GM18505 (cell line): ENCODE measurements around the gene MORN1.
"Not testable (repeated sequence)": the region's sequence is repeated elsewhere in the genome, so short reads cannot be mapped to it uniquely, and the experiment has no call there.

ENCODE experiments used
- ATAC-seq: cut with Tn5 transposase; IDR thresholded peaks from one replicate; pipeline ENCODE4 v1.9.1; 2021; ENCODE audit not compliant: unreplicated experiment
- POLR2A ChIP-seq: IDR thresholded peaks from 4 replicates; pipeline ENCODE4 v1.6.1; 2011; ENCODE audit warnings: borderline replicate concordance; ENCODE audit not compliant: insufficient read depth, insufficient read length; ENCODE audit errors: extremely low read depth

The MORN1 gene

DNA sequence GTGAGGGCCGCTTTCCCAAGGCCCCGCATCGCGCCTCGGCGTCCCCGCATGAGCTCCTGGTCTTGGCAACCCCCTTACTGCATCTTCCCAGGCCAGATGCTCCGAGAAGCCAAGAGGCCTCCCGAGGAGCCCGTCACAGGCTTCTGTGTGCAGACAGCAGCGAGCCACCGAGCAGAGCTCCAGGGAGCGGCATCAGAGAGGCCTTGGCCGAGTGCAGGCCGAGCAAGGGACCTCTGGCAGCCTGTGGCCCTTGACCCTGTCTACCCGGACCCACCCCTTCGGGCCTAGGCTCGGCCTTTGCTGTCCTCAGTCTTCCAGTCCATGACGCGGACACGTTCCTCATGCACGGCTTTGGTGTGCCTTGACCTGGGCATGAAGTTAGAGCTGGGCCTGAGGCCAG lies 63.5 kb downstream of the MORN1 start:
- TF ChIP-seq POLR2A = no peak
- no peak for ATAC-seq

DNA sequence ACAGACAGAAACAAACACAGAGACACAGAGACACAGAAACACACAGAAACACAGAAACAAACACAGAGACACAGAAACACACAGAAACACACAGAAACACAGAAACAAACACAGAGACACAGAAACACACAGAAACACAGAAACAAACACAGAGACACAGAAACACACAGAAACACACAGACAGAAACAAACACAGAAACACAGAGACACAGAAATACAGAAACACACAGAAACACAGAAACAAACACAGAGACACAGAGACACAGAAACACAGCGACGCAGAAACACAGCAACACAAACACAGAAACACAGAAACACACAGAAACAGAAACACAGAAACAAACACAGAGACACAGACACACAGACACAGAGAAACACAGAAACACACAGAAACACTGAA lies 64.2 kb downstream of the MORN1 start:
- not testable (repeated sequence) for ATAC-seq

DNA sequence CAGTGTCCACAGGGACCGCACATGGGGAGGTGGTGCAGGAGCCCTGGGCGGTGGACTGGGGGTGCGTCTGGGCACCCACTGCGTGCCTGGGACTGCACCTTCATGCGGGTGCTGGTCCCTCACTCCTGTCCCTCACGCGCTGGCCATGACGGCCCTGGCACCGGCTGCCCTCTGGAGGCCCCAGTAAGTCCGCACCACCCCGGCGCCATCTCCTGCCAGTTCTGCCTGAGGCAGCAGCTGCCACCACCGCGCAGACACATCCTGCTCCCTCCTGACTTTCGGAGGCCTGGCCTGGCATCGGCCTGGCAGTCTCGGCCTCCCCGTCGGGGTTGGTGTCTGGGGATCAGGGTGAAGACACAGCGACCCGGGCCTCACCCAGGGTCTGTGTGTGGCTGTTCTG lies 64.8 kb downstream of the MORN1 start:
- TF ChIP-seq POLR2A = no peak
- no peak for ATAC-seq

DNA sequence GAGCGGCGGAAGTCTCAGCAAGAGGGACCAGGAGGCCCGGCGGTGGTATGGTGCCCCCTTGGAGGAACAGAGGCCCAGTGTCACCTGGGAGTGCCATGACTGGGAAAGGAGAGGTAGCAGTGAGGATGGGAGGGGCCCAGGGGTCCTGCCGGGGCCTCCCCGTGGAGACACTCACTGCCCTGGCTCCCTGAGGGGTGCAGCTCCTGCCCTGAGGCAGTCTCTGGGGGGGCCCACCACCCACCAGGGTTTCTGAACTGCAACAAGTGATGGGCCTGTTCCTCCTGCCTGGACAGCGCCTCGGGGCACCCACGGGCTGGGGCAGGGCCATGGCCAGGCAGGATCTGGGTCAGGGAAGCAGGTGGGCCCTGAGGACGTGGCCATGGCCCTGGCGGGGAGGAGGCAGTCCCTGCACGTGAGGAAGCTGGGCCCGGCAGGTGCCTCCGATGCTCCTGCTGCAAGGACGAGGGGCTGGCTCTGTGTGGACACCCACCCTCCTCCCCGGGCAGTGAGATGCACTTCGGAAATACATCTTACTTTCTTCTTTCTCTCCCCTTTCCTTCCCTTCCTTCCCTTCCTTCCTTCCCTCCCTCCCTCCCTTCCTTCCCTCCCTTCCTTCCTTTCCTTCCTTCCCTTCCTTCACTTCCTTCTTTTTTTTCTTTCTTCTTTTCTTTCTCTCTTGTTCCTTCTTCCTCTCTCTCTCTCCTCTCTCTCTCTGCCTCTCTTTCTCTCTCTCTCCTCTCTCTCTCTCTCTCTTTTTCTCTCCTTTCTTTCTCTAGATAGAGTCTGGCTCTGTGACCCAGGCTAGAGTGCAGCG lies 66.6 kb downstream of the MORN1 start:
- ATAC-seq = no peak
- no peak for TF ChIP-seq POLR2A

DNA sequence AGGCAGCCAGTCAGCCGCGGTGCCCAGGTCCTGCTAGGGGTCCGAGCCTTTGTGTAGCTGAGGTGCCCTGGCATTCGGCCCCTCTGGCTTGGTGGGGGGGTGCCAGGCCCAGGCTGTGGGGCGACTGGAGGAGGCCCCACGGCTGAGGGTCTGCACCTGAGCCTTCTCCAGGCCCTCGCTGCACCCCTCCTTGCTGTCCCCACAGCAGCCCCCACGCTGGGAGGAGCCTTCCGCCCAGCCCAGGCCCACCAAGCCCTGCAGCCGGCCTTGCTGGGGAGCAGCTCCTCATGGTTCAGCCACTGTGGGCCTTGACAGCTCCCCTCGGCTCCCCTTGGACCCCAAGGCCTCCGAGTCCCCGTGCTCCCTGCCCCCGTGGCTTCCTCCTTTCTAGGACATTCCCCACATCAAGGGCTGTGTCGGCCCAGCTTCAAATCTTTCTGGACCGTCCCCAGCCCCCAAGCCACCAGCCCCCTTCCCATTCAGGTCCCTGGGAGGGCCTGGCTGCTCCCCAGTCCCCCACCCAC lies 67.8 kb downstream of the MORN1 start:
- no peak for ATAC-seq

DNA sequence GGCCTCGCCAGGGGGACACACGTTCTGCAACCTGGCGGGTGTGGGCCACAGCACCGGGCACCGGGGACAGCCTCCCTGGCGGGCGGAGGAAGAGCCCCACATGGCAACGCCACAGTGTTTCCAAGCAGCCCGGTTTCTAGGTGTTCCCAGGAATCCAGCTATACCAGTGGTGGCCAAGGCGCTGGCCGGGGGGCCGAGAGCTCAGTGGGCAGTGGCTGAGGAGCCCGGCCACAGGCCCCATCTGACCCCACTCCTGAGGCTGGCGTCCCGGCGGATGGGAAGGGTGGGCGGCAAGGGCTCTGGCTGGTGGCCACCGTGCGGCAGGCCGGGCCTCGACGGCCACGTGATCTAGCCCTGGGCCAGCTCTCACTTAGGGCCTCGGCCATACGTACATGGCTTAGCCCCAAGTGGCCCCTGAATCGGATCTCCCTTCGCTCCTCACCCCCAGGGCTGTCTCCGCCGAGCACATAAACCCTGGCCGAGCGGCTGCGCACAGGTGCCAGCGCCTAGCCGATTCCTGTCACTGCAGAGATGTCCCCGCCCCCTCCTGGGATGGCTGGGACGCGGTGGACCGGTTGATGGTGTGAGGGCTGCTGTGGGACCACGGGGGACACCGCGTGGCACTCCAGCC lies 68.7 kb downstream of the MORN1 start:
- no peak for TF ChIP-seq POLR2A
- ATAC-seq = no peak

More for the DNA sequence above, 67.8 kb downstream of the MORN1 start:
- no peak for TF ChIP-seq POLR2A

DNA sequence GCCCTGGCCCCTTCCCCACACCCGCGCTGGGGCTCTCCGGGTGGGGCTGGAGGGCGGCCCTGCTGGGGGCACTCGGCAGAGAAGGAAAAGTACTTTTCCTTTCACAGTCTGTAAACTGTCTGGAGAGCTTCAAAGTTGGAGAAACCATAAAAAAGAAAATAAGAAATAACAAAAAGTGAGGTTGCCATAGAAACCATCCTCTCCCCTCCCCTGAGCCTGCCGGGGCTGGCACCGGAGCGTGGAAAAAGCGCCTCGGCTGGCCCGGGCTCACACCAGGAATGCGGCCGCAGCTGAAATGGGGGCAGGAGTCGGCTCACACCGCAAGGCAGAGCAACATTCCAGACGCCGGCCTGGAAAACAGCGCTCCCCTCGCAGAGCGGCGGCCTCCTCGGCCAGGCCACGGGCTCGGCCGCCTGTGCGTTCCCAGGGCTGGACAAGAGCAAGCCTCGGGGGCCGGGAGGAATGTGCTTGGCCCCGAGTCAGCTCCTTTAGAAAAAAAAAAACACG lies 69.2 kb downstream of the MORN1 start:
- TF ChIP-seq POLR2A = no peak
- ATAC-seq = no peak

DNA sequence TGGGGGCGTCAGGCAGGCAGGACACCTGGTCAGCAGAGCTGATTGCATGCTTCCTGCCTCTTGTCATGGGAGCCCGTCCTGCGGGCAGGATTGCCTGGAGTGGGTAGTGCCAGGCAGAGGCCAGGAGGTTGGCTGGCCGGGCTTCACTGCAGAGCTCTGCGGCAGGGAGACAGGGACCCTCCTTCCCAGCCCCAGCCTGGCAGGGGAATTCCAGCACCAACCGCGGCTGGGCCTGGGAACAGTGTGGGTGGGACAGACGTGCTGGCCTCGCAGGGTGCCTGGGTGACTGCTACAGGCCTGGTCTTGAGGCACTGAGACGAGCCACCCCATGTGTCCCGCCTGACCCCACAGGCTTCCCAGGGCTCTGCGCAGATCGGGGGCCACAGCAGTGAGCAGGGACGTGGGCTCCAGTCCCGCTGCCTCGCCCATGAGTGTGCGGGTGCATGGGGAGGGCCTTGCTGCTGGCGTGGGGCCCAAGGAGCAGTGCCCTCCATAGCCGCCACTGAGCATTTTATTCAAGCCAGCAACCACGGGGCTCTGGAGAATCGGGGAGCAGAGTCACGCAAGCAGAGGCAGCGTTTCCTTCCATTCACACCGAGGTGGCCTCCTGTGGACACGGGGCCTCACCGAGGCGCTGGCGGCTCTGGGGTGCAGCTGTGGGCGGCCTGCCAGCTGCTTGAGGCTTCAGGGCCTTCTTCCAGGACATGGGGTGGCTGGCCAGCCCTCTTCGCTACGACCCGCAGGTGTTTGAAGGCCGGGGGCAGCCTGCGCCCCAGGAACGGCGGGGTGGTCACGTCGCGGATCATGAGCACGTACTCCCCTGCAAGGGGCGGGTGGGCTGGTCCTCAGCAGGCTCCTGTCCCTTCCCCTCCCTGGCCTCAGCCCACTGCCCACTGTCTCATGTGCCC lies 70.3 kb downstream of the MORN1 start:
- no peak for TF ChIP-seq POLR2A
- no peak for ATAC-seq

DNA sequence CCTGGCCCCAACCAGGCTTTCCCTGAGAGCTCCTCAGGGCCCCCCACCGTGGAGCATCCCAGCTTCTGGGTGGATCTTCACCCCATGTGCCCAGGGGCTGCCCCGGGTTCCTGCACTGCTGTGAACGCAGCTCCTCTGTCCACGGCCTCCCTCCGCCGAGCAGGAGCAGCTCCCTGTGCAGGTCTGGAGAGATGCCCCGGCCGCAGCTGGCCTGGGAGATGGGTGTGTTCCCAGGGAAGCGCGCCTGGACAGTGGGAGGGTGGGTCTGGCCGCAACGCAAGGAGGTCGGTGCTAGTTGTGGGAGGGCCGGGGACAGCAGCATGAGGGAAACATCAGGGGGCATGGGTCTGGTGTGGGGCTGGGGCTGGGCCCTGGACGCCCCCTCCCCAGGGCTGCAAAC lies 71.3 kb downstream of the MORN1 start:
- ATAC-seq = no peak
- no peak for TF ChIP-seq POLR2A

DNA sequence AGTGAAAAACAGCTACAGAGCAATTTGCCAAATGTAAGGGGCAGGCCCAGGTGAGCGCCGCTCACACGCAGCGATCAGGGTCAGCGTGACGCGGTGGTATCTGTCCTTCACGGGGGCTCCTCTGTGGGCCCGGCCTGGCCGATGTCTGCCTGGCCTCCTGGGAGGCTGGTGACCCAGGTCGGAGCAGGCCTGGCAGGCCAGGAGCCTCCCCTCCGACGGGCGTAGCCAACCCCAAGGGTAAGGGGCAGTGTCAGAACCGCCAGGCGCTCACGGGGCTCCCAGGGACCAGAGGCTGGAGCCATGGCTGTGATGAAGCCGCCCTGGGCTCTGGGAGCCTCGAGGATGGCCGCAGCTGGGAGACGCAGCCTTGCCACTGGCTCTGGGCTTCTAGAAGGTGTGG lies 72.1 kb downstream of the MORN1 start:
- TF ChIP-seq POLR2A = no peak
- no peak for ATAC-seq

DNA sequence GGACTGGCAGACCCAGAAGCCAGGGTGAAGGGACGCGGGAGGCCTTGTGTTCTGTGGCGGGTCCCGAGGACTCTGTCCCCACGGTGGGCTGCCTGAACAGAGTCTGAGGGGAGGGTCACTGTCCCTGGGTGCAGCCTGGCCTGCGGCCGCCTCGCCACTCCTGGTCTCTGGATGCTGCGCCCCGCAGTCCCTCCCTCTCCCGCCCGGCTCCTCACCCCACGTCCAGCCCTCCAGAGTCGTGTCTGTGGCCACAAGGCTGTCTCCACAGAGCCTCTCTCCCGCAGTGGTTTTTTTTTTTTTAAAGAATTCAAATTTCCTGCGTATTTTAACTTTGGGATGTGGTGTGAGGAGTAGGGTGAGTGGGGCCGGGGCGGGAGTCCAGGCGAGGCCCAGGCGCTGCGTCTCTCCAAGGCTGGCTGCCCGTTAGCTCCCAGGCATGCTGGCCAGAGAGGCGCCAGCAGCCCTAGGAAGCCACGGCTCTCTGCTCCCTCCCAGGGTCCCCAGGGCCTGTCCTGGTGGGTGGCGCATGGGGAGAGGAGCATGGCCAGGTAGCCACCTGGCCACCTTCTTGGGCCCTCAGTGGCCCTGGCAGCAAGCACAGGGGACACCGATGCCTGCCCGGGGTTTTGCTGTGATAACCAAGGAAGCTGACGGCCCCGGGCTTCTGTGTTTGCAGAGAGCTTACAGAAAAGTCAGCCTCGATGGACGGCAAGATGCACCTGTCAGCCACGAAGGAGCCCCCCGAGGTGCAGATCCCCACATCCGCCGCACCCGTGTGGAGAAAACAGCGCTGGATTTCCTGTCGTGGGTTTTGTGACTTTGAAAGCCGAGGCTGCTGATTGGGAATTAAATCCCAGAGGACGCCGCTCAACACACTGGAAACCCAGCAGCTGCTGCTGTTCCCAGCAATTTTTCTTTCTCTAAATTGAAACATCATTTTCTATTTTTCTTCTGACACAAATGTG lies 72.8 kb downstream of the MORN1 start:
- ATAC-seq = no peak
- TF ChIP-seq POLR2A = no peak
